HG03095 (cell line): ENCODE measurements around the gene MKNK2.

Source experiments
- ATAC-seq: cut with Tn5 transposase; IDR thresholded peaks from one replicate; pipeline ENCODE4 v1.9.1; 2021; ENCODE audit warnings: moderate library complexity; ENCODE audit not compliant: unreplicated experiment

Gene MKNK2

DNA sequence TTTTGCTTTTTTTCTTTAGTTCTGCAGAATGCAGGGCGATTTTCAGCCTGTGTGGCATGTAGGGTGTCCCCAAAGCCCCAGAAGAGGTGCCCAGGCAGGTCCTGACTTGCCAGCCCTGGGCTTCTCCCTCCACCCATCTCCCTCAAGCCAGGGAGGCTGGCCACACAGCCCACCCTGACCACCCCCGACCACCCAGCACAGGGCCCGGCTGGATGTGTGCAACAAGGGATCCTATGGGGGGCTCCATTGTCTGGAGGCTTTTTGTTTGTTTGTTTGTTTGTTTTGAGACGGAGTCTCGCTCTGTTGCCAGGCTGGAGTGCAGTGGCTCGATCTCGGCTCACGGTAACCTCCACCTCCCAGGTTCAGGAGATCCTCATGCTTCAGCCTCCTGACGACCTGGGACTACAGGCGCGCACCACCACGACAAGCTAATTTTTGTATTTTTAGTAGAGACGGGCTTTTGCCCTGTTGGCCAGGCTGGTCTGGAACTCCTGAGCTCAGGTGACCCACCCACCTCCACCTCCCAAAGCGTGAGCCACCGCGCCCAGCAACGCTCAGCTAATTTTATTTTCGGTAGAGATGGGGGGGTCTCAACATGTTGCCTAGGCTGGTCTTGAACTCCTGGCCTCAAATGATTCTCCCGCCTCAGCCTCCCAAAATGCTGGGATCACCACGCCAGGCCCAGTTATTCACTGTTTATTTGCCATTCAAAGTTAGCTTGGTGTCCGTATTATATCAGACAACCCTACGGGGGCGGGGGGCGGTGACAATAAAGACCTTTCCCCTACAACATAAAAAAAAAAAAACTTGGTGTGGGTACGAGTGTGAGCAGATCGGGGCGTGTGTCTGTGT, 7.8 kb upstream of the MKNK2 start:
- no peak for ATAC-seq

DNA sequence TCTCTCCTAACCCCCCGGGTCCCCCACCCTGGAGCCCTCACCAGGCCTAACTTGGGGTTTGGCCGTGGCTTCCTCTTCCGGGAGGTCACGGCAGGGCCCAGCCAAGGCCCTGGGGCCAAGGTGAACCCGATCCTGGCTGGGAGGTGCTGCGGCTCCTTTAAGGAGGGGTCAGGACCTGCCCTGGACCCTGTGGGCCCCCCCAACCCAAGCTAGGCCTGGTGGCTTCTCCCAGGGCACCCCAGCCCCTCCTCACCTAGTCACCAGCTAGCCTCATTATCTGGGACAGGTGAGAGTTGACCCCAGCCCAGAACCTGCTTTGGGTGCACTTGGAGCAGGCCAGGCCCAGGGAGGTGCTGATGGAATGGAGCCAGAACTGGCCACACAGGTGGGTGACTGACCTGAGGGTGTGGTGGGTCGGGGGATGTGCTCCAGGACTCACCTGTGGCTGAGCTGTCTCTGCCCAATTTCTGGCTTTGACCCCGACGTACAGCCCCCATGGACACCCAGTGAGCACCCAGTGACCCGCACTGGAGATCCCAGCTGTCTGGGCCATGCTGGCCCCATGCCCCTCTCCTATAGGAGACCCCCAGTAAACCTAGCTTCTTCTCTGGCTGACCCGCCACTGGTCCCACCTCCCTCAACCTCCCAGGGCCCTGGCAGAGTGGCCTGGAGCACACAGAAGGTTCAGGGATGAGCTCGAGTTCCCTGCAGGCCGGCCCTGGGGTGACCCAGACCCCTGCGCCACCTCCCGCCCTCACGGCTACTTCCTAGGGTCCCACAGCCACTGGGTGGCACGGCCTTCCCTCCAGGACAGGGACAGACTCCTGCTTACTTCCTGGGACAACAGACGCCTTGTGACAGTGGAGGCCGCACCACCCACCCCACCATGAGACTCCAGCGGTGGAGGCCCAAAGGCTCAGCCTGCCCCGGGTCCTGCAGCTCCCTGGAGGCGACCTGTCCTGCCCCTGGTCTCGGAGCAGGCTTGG, 6.7 kb upstream of the MKNK2 start:
- ATAC-seq: no peak

DNA sequence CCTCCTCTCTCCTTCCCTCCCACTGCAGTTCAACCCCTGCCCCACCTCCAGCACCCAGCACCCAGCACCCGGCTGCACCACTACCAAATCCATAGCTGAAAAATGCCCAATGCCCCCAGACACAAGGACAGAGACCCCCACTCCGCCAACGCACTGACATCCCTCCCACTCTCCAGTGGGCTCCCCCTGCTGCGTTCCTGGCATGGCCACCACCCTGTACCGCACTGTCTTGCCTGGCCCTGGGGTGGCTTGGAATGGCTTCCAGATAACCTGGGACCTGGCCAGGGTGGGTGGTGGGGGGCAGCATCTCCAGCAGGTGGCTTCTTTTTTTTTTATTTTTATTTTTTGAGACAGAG, 5.8 kb upstream of the MKNK2 start:
- no peak for ATAC-seq

- ATAC-seq: no peak
Observed at GRCh38 chr19:2055931-2056836, 5.1 kb upstream of the MKNK2 start.

GRCh38 chr19:2054763-2055162, 3.7 kb upstream of the MKNK2 start:
- ATAC-seq: no peak

- ATAC-seq: no peak
Observed at GRCh38 chr19:2053601-2054389, 2.8 kb upstream of the MKNK2 start.

GRCh38 chr19:2051773-2052704, 995 bp upstream of the MKNK2 start:
- ATAC-seq: no peak

- ATAC-seq: peak; percentile 3
Observed at GRCh38 chr19:2050349-2050990, 574 bp downstream of the MKNK2 start.

DNA sequence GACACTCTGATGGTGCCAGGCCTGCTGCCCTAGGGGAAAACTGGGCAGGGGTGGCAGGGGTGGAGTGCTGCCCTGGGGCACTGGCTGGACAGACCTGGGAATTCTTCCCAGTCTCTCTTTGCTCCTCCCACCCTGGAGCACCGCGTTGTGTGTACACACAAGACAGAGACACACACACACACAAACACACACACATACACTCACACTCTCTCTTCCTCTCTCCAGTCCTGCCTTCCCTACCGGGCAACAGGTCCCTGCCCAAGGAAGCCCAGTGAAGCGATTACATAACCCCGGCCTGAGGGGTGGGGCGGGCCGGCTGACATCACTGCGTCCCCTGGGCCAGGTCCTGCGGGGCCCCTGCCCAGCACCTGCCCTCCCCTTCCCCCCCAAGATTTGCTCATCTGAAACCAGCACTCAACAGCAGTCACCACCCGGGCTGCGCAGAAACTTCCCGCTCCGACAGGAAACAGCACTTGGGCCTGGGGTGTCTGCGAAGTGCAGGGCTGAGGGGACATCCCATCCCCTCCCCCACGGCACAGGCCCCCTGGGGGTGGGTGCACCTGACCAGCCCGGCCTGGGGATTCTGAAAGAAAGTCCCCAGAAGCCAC, 1.2 kb downstream of the MKNK2 start:
- ATAC-seq: no peak

DNA sequence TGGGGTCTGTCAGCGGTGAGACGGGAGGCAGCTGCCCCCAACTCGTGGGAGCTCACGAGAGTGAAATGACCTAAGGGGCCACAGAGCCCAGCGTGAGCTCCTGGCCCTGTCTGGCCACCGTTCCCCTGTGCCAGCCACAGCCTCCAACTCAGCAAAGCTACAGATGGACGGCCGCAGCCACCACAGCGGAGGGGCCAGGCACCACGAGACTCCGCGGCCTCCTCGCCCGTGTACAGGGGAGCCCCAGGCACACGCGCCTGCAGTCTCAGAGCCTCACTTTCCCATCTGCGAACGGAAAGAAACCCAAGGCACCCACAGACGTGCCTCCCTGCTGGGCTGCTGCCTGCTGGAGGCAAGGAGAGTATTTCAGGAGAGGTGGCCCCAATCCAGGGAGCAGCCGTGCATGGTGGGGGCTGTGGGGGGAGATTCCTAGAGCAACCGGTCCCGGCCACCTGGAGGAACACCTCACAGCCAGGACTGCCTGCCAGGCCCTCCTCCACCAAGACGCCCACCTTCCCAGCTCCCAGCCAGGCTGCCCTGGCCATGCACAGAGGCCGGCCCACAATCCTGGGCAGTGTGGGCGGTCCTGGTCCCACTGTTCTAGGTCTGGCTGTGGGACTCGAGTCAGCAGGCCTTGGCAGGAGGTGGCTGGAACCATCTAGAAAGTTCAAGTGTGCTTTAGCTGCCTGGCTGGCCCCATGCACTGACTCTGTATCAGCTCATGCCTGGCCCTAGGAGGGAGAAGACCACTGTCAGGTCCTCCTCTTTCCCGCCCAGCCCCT, 1.9 kb downstream of the MKNK2 start:
- ATAC-seq: no peak

- no peak for ATAC-seq
Observed at GRCh38 chr19:2048104-2048958, 2.7 kb downstream of the MKNK2 start.

DNA sequence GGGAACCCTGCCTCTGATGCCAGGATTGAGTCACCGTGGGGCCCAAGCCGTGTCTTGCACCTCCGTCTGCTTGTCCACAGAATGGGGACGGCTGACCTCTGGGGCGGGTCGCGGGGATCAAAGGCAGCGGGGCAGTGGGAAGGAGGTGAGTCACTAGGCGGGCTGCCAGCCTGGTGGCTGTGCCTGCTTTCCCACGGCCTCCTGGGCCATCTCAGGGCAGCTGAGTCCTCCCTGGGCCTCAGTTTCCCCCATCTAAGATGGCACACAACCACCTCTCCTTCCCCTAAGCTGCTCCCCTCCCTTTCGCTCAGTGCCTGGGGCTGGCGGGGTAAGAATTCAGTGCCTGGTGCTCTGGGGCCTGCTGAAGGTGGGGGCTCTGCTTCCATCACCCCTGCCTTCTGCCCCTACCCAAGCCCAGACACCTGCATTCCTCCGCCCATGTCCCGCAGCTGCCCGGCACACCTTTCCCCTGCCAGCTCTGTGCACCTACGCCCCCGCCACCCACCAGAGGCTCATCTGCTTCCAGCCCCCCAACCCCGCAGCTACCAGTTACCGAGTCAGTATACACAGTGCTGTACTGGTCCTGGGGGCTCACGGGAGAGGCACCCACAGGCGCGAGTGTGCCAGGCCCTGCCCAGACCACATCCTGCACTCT, 3.5 kb downstream of the MKNK2 start:
- ATAC-seq: no peak

GRCh38 chr19:2047076-2047448, 4.0 kb downstream of the MKNK2 start:
- ATAC-seq: no peak

GRCh38 chr19:2046046-2046907, 4.8 kb downstream of the MKNK2 start:
- no peak for ATAC-seq

- ATAC-seq: no peak
Observed at GRCh38 chr19:2045501-2046045, 5.5 kb downstream of the MKNK2 start.
